ENCODE results near the gene MSI1.

Gene MSI1

GRCh38 chr12:120397824-120398540 is 29.0 kb upstream of the MSI1 start:
- TF ChIP-seq MAX (IDR thresholded peaks at IDR 0.05) (no peak), CEBPB (IDR thresholded peaks at IDR 0.05) (no peak), FOXM1 (IDR thresholded peaks at IDR 0.05; ENCODE audit: borderline replicate concordance, low read depth) (no peak), TEAD4 (IDR thresholded peaks at IDR 0.05) (no peak), USF1 (IDR thresholded peaks at IDR 0.05) (no peak), REST (IDR thresholded peaks at IDR 0.05; ENCODE audit: low read depth) (no peak), TAF1 (IDR thresholded peaks at IDR 0.05; ENCODE audit: low read depth) (no peak), EGR1 (IDR thresholded peaks at IDR 0.05) (no peak), YY1 (IDR thresholded peaks at IDR 0.05; ENCODE audit: low read depth) (no peak), EP300 (IDR thresholded peaks at IDR 0.05; ENCODE audit: borderline replicate concordance) (no peak), RAD21 (IDR thresholded peaks at IDR 0.05; ENCODE audit: low read depth) (no peak), CREB1 (IDR thresholded peaks at IDR 0.05; ENCODE audit: low read depth) (no peak), ZBTB7A (IDR thresholded peaks at IDR 0.05; ENCODE audit: low read depth) (no peak), TCF12 (IDR thresholded peaks at IDR 0.05; ENCODE audit: low read depth) (no peak), NFIC (IDR thresholded peaks at IDR 0.05) (no peak)

- TF ChIP-seq MAX (IDR thresholded peaks at IDR 0.05) (peak; percentile 48; the same call in 1 of the 2 replicates), CEBPB (IDR thresholded peaks at IDR 0.05) (no peak), EP300 (IDR thresholded peaks at IDR 0.05; ENCODE audit: borderline replicate concordance) (peak; percentile 46; the same call in 1 of the 2 replicates), RAD21 (IDR thresholded peaks at IDR 0.05; ENCODE audit: low read depth) (no peak), YY1 (IDR thresholded peaks at IDR 0.05; ENCODE audit: low read depth) (no peak), CREB1 (IDR thresholded peaks at IDR 0.05; ENCODE audit: low read depth) (no peak), NFIC (IDR thresholded peaks at IDR 0.05) (peak; percentile 27; the same call in 1 of the 2 replicates), TAF1 (IDR thresholded peaks at IDR 0.05; ENCODE audit: low read depth) (peak; percentile 64)
These were observed 25.8 kb upstream of the MSI1 start for GRCh38 chr12:120394483-120395367.

GRCh38 chr12:120390540-120391120 is 21.7 kb upstream of the MSI1 start:
- TF ChIP-seq USF1 (IDR thresholded peaks at IDR 0.05) (no peak), TCF12 (IDR thresholded peaks at IDR 0.05; ENCODE audit: low read depth) (no peak), CREB1 (IDR thresholded peaks at IDR 0.05; ENCODE audit: low read depth) (no peak), TEAD4 (IDR thresholded peaks at IDR 0.05) (no peak), YY1 (IDR thresholded peaks at IDR 0.05; ENCODE audit: low read depth) (no peak), MAX (IDR thresholded peaks at IDR 0.05) (no peak), FOXM1 (IDR thresholded peaks at IDR 0.05; ENCODE audit: borderline replicate concordance, low read depth) (no peak), EP300 (IDR thresholded peaks at IDR 0.05; ENCODE audit: borderline replicate concordance) (no peak), RAD21 (IDR thresholded peaks at IDR 0.05; ENCODE audit: low read depth) (no peak), NFIC (IDR thresholded peaks at IDR 0.05) (no peak), ZBTB7A (IDR thresholded peaks at IDR 0.05; ENCODE audit: low read depth) (no peak), REST (IDR thresholded peaks at IDR 0.05; ENCODE audit: low read depth) (no peak), TAF1 (IDR thresholded peaks at IDR 0.05; ENCODE audit: low read depth) (no peak), CEBPB (IDR thresholded peaks at IDR 0.05) (no peak), EGR1 (IDR thresholded peaks at IDR 0.05) (no peak)

- TF ChIP-seq FOXM1 (IDR thresholded peaks at IDR 0.05; ENCODE audit: borderline replicate concordance, low read depth) (no peak), TCF12 (IDR thresholded peaks at IDR 0.05; ENCODE audit: low read depth) (no peak), MAX (IDR thresholded peaks at IDR 0.05) (no peak), USF1 (IDR thresholded peaks at IDR 0.05) (no peak), REST (IDR thresholded peaks at IDR 0.05; ENCODE audit: low read depth) (no peak), EGR1 (IDR thresholded peaks at IDR 0.05) (no peak), NFIC (IDR thresholded peaks at IDR 0.05) (no peak), CREB1 (IDR thresholded peaks at IDR 0.05; ENCODE audit: low read depth) (no peak), RAD21 (IDR thresholded peaks at IDR 0.05; ENCODE audit: low read depth) (no peak), TAF1 (IDR thresholded peaks at IDR 0.05; ENCODE audit: low read depth) (no peak), ZBTB7A (IDR thresholded peaks at IDR 0.05; ENCODE audit: low read depth) (no peak), TEAD4 (IDR thresholded peaks at IDR 0.05) (no peak), EP300 (IDR thresholded peaks at IDR 0.05; ENCODE audit: borderline replicate concordance) (no peak), CEBPB (IDR thresholded peaks at IDR 0.05) (no peak), YY1 (IDR thresholded peaks at IDR 0.05; ENCODE audit: low read depth) (no peak)
These were observed 19.9 kb upstream of the MSI1 start for GRCh38 chr12:120388691-120389481.

Measured in Ishikawa (cell line).